Subcutaneous abdominal adipose tissue (tissue), 5 donors: ENCODE results near the gene PCIF1.
"Not testable (repeated sequence)": the region's sequence is repeated elsewhere in the genome, so short reads cannot be mapped to it uniquely, and the experiment has no call there.

ENCODE experiments used
- H3K27ac ChIP-seq: one replicate; pipeline ENCODE4 v1.7.0; 2013; ENCODE audit warnings: low read depth, mild to moderate bottlenecking, inconsistent platforms, low read length, moderate library complexity
- H3K27me3 ChIP-seq, 5 donors: one replicate each; pipeline ENCODE4 v1.7.0; 2013; ENCODE audit warnings: low read length in 5 of 5, inconsistent platforms in 1 of 5; ENCODE audit not compliant: control insufficient read depth in 5 of 5, insufficient read depth in 4 of 5
- H3K36me3 ChIP-seq, 5 donors: one replicate each; pipeline ENCODE4 v1.7.0; 2013; ENCODE audit warnings: low read length in 5 of 5; ENCODE audit not compliant: control insufficient read depth in 5 of 5, insufficient read depth in 5 of 5
- H3K4me1 ChIP-seq, 5 donors: one replicate each; pipeline ENCODE4 v1.7.0; 2013; ENCODE audit warnings: low read length in 5 of 5, mild to moderate bottlenecking in 3 of 5, moderate library complexity in 1 of 5; ENCODE audit not compliant: control insufficient read depth in 5 of 5, insufficient read depth in 5 of 5
- H3K4me3 ChIP-seq, 5 donors: one replicate each; pipeline ENCODE4 v1.7.0; 2013; ENCODE audit warnings: low read length in 5 of 5, low read depth in 1 of 5
- H3K9ac ChIP-seq, 5 donors: one replicate each; pipeline ENCODE4 v1.7.0; 2013; ENCODE audit warnings: low read length in 5 of 5, mild to moderate bottlenecking in 4 of 5, moderate library complexity in 3 of 5
- H3K9me3 ChIP-seq, 5 donors: one replicate each; pipeline ENCODE4 v1.7.0; 2013; ENCODE audit warnings: low read length in 5 of 5; ENCODE audit not compliant: control insufficient read depth in 5 of 5
- donor health status: healthy.
- donor health status: healthy.
- donor health status: healthy.
- donor health status: healthy.
- donor health status: healthy.

The PCIF1 gene

DNA sequence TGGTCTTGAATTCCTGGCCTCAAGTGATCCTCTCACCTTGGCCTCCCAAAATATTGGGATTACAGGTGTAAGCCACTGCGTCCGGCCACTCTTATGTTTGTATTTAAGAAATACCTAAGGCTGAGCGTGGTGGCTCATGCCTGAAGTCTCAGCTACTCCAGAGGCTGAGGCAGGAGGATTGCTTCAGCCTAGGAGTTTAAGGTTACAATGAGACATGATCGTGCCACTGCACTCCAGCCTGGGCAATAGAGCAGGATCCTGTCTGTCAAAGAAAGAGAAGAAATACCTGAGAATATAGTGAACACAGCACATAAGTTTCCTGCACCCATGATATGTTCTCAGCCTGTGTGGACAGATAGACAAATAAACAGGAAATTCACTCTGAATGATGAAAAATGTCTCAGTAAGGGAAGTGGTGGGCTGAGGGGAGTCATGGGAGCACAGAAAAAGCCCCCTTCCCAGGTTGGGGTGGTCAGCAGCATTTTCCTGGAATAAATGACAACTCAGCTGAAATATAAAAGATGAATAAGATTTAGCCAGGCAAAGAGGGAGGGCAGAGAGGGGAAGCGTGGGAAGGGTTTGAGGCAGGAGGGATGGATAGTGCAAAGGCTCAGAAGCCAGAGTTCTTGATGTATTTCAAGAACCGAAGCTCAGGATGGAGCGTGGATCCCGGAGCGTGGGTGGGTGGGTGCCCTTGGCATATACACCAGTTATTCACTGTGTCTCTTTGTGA is 60.4 kb downstream of the PCIF1 start:
- Histone ChIP-seq H3K4me3 (no peak overlapping the region), H3K9ac (no peak overlapping the region), H3K27ac (no peak overlapping the region), H3K9me3 (no peaks in the 10 kb centered on the region), H3K27me3 (peaks cover 12 to 23% (median 18%) of the 10 kb centered on the region in 5 donors), H3K4me1 (peaks cover 0 to 18% (median 1%) of the 10 kb centered on the region in 5 donors), H3K36me3 (no peaks in the 10 kb centered on the region)

- Histone ChIP-seq H3K4me1 (peaks cover 0 to 25% (median 7%) of the 10 kb centered on the region in 5 donors), H3K27me3 (peaks cover 12 to 25% (median 18%) of the 10 kb centered on the region in 5 donors)
- not testable (repeated sequence) for H3K27ac ChIP-seq, H3K4me3 ChIP-seq, H3K9me3 ChIP-seq, H3K36me3 ChIP-seq, H3K9ac ChIP-seq
Measured at GRCh38 chr20:45995495-45996097, 61.1 kb downstream of the PCIF1 start.

DNA sequence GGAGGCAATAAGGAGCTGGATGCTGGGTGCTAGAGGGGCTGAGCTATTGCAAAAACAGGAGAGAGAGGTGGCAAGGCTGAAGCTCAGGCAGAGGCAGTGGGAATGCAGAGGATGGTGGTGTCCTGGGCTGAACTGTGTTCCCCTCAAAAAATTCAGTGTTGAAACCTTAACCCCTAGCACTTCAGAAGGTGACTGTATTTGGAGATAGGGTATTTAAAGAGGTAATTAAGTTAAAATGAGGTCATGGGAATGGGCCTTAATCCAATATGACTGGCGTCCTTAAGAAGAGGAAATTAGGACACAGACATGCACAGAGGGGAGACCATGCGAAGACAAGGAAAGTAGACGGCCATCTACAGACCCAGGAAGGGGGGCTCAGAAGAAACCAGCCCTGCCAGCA is 62.7 kb downstream of the PCIF1 start:
- Histone ChIP-seq H3K9ac (no peak overlapping the region), H3K4me1 (peaks cover 0 to 31% (median 13%) of the 10 kb centered on the region in 5 donors), H3K4me3 (no peak overlapping the region), H3K27ac (no peak overlapping the region), H3K36me3 (no peaks in the 10 kb centered on the region), H3K27me3 (peaks cover 12 to 26% (median 21%) of the 10 kb centered on the region in 5 donors), H3K9me3 (no peaks in the 10 kb centered on the region)
